ENCODE data around the gene PTPN4. TPM values are rescaled to one million over a fixed set of nuclear protein-coding genes. Genes with fewer than 3 reads are reported as not detected.

The PTPN4 gene
- total RNA-seq, 2 experiments from 2014 or later, result 49.3 to 50.6 TPM

GRCh38 chr2:120016800-120017199, 257.1 kb downstream of the PTPN4 start:
- no peaks in the 10 kb centered on the region for H3K9me3 ChIP-seq (ENCODE audit: low read length)
- no TSS peak for BruUV-seq (replicated peaks)
- H3K27ac ChIP-seq (ENCODE audit: low read depth, low read length, poor library complexity, severe bottlenecking), result no peak overlapping the region
- H3K9me2 ChIP-seq (ENCODE audit: insufficient read depth, low read length), result no peaks in the 10 kb centered on the region
- H3K4me3 ChIP-seq (ENCODE audit: low read depth, low read length, poor library complexity, severe bottlenecking), result no peak overlapping the region
- H3K4me1 ChIP-seq (ENCODE audit: insufficient read depth, low read length, poor library complexity, severe bottlenecking), result peaks cover 16% of the 10 kb centered on the region
- H3K4me2 ChIP-seq (ENCODE audit: low read length), result no peak overlapping the region
- H3K79me2 ChIP-seq (ENCODE audit: insufficient read depth, low read depth, low read length), result peaks cover 12% of the 10 kb centered on the region; the same call in 1 of the 2 replicates
- POLR2A ChIA-PET, result no interaction called here
- no peak for DNase-seq (ENCODE audit: low spot score)
- H2AFZ ChIP-seq (ENCODE audit: low read length), result no peak overlapping the region
- CTCF ChIA-PET (ENCODE audit: unreplicated experiment), result no interaction called here
- H3K36me3 ChIP-seq (ENCODE audit: insufficient read depth, low read length), result no peaks in the 10 kb centered on the region
- intact Hi-C loops (cut with micrococcal nuclease; ENCODE audit: unreplicated experiment), result loop anchor here (10.0 kb wide), 1 partner anchor 1718 kb away; the partner anchor contains the start of gene NIFK
- TF ChIP-seq CTCF (conservative IDR thresholded peaks at IDR 0.05; ENCODE audit: low read length) (no peak), EZH2phosphoT487 (IDR thresholded peaks at IDR 0.05; ENCODE audit: borderline replicate concordance, low read depth, low read length) (no peak)
- peaks cover 6% of the 10 kb centered on the region; the same call in 1 of the 2 replicates for H4K20me1 ChIP-seq (ENCODE audit: insufficient read depth, low read length)

GRCh38 chr2:120017201-120017600, 257.5 kb downstream of the PTPN4 start:
- H4K20me1 ChIP-seq (ENCODE audit: insufficient read depth, low read length), result peaks cover 6% of the 10 kb centered on the region; the same call in 1 of the 2 replicates
- no peaks in the 10 kb centered on the region for H3K9me2 ChIP-seq (ENCODE audit: insufficient read depth, low read length)
- H3K4me3 ChIP-seq (ENCODE audit: low read depth, low read length, poor library complexity, severe bottlenecking), result no peak overlapping the region
- intact Hi-C loops (cut with micrococcal nuclease; ENCODE audit: unreplicated experiment), result loop anchor here (10.0 kb wide), 1 partner anchor 1718 kb away; the partner anchor contains the start of gene NIFK
- H3K9me3 ChIP-seq (ENCODE audit: low read length), result no peaks in the 10 kb centered on the region
- H2AFZ ChIP-seq (ENCODE audit: low read length), result no peak overlapping the region
- H3K79me2 ChIP-seq (ENCODE audit: insufficient read depth, low read depth, low read length), result peaks cover 12% of the 10 kb centered on the region; the same call in 1 of the 2 replicates
- no peak for DNase-seq (ENCODE audit: low spot score)
- no peak overlapping the region for H3K27ac ChIP-seq (ENCODE audit: low read depth, low read length, poor library complexity, severe bottlenecking)
- no peak overlapping the region for H3K4me2 ChIP-seq (ENCODE audit: low read length)
- H3K36me3 ChIP-seq (ENCODE audit: insufficient read depth, low read length), result no peaks in the 10 kb centered on the region
- peaks cover 12% of the 10 kb centered on the region for H3K4me1 ChIP-seq (ENCODE audit: insufficient read depth, low read length, poor library complexity, severe bottlenecking)
- ChIA-PET CTCF (ENCODE audit: unreplicated experiment) (no interaction called here), POLR2A (interaction anchor here (1.0 kb wide), 1 partner anchor 145 kb away, joined by 4 read pairs; no protein-coding TSS in a partner anchor)
- BruUV-seq (replicated peaks), result no TSS peak
- no peak for TF ChIP-seq CTCF (conservative IDR thresholded peaks at IDR 0.05; ENCODE audit: low read length)
- TF ChIP-seq EZH2phosphoT487 (IDR thresholded peaks at IDR 0.05; ENCODE audit: borderline replicate concordance, low read depth, low read length), result no peak

- H3K4me2 ChIP-seq (ENCODE audit: low read length), result no peak overlapping the region
- ChIA-PET CTCF (ENCODE audit: unreplicated experiment) (no interaction called here), POLR2A (interaction anchor here (0.7 kb wide), 1 partner anchor 295 kb away, joined by 3 read pairs; no protein-coding TSS in a partner anchor)
- H2AFZ ChIP-seq (ENCODE audit: low read length), result no peak overlapping the region
- H3K79me2 ChIP-seq (ENCODE audit: insufficient read depth, low read depth, low read length), result peaks cover 11% of the 10 kb centered on the region; the same call in 1 of the 2 replicates
- no peaks in the 10 kb centered on the region for H3K36me3 ChIP-seq (ENCODE audit: insufficient read depth, low read length)
- no peaks in the 10 kb centered on the region for H3K9me3 ChIP-seq (ENCODE audit: low read length)
- no peak overlapping the region for H3K27ac ChIP-seq (ENCODE audit: low read depth, low read length, poor library complexity, severe bottlenecking)
- H3K9me2 ChIP-seq (ENCODE audit: insufficient read depth, low read length), result no peaks in the 10 kb centered on the region
- TF ChIP-seq CTCF (conservative IDR thresholded peaks at IDR 0.05; ENCODE audit: low read length) (no peak), EZH2phosphoT487 (IDR thresholded peaks at IDR 0.05; ENCODE audit: borderline replicate concordance, low read depth, low read length) (no peak)
- peaks cover 7% of the 10 kb centered on the region for H3K4me1 ChIP-seq (ENCODE audit: insufficient read depth, low read length, poor library complexity, severe bottlenecking)
- DNase-seq (ENCODE audit: low spot score), result no peak
- no peak overlapping the region for H3K4me3 ChIP-seq (ENCODE audit: low read depth, low read length, poor library complexity, severe bottlenecking)
- BruUV-seq (replicated peaks), result no TSS peak
- peaks cover 6% of the 10 kb centered on the region; the same call in 1 of the 2 replicates for H4K20me1 ChIP-seq (ENCODE audit: insufficient read depth, low read length)
- intact Hi-C loops (cut with micrococcal nuclease; ENCODE audit: unreplicated experiment), result loop anchor here (10.0 kb wide), 1 partner anchor 1716 kb away; the partner anchor contains the start of gene NIFK
Observed at GRCh38 chr2:120018549-120018948, 258.8 kb downstream of the PTPN4 start.

Measured in OCI-LY7 (cell line).